PFSK-1 (cell line): ENCODE data around the gene EGFLAM.

Experiments used
- FOXP2 ChIP-seq: optimal IDR thresholded peaks from 2 replicates; pipeline ENCODE3; 2011; ENCODE audit warnings: borderline replicate concordance, control low read depth, inconsistent platforms; ENCODE audit not compliant: insufficient read depth; ENCODE audit errors: extremely low read length, extremely low read depth
- POLR2AphosphoS5 ChIP-seq: IDR thresholded peaks from 2 replicates; pipeline ENCODE4 v1.6.1; 2012; ENCODE audit warnings: low read depth, mild to moderate bottlenecking, control low read depth, low read length, moderate library complexity
- SIN3A ChIP-seq: IDR thresholded peaks from 2 replicates; pipeline ENCODE4 v1.6.1; 2012; ENCODE audit warnings: mild to moderate bottlenecking, low read length, moderate library complexity, borderline replicate concordance; ENCODE audit not compliant: insufficient read depth
- TAF1 ChIP-seq: IDR thresholded peaks from 2 replicates; pipeline ENCODE4 v1.6.1; 2012; ENCODE audit warnings: low read length, control low read depth, borderline replicate concordance; ENCODE audit not compliant: insufficient read depth
- TF ChIP-seq, protein P1 (sequence below), 2 experiments: IDR thresholded peaks; 2 replicates each; pipeline versions ENCODE4 v1.6.1 to v1.8.0; 2011 to 2012; ENCODE audit warnings: low read depth in 2 of 2, low read length in 2 of 2, control low read depth in 1 of 2, inconsistent platforms in 1 of 2, mild to moderate bottlenecking in 1 of 2, moderate library complexity in 1 of 2; ENCODE audit not compliant: insufficient read depth in 1 of 2

DNA sequence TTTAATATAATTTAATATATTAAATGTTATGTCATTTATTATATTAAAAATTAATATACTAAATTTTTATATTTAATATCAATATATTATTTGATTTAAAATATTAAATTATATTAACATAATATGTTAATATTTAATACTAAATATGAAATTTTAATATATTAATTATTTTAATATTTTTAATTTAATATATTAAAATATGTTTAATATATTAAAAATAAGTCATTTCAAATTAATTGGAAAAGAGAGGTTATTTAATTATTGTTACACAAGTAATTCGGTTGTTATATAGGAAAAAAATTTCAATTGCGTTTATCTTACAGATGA lies 183.9 kb downstream of the EGFLAM start:
- TF ChIP-seq SIN3A (no peak), TAF1 (no peak), POLR2AphosphoS5 (no peak), FOXP2 (no peak)
- TF ChIP-seq, protein P1, sequence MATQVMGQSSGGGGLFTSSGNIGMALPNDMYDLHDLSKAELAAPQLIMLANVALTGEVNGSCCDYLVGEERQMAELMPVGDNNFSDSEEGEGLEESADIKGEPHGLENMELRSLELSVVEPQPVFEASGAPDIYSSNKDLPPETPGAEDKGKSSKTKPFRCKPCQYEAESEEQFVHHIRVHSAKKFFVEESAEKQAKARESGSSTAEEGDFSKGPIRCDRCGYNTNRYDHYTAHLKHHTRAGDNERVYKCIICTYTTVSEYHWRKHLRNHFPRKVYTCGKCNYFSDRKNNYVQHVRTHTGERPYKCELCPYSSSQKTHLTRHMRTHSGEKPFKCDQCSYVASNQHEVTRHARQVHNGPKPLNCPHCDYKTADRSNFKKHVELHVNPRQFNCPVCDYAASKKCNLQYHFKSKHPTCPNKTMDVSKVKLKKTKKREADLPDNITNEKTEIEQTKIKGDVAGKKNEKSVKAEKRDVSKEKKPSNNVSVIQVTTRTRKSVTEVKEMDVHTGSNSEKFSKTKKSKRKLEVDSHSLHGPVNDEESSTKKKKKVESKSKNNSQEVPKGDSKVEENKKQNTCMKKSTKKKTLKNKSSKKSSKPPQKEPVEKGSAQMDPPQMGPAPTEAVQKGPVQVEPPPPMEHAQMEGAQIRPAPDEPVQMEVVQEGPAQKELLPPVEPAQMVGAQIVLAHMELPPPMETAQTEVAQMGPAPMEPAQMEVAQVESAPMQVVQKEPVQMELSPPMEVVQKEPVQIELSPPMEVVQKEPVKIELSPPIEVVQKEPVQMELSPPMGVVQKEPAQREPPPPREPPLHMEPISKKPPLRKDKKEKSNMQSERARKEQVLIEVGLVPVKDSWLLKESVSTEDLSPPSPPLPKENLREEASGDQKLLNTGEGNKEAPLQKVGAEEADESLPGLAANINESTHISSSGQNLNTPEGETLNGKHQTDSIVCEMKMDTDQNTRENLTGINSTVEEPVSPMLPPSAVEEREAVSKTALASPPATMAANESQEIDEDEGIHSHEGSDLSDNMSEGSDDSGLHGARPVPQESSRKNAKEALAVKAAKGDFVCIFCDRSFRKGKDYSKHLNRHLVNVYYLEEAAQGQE (IDR thresholded peaks at IDR 0.05; ENCODE audit: insufficient read depth in 1 of 2, low read depth in 2 of 2, low read length in 2 of 2): no peak
